ENCODE data around the gene ACAP3.

Gene ACAP3

GRCh38 chr1:1326075-1326605 is 18.4 kb upstream of the ACAP3 start:
- Histone ChIP-seq H3K27me3 (ENCODE audit: insufficient read depth, poor library complexity, severe bottlenecking) (no peaks in the 10 kb centered on the region), H3K4me3 (replicated peaks; ENCODE audit: insufficient read depth, low read length) (no peak overlapping the region), H3K27ac (replicated peaks) (no peak overlapping the region)
- TF ChIP-seq REST (IDR thresholded peaks at IDR 0.05; ENCODE audit: insufficient replicate concordance, low read depth) = no peak
- TF ChIP-seq GABPA (IDR thresholded peaks at IDR 0.05; ENCODE audit: low read depth) = no peak
- TF ChIP-seq POLR2AphosphoS5 (IDR thresholded peaks at IDR 0.05; ENCODE audit: low read depth) = no peak
- no peak for TF ChIP-seq CTCF (IDR thresholded peaks at IDR 0.05; ENCODE audit: insufficient read depth, low read length)
- TF ChIP-seq SPI1 (IDR thresholded peaks at IDR 0.05; ENCODE audit: borderline replicate concordance, low read depth) = no peak
- DNase-seq (ENCODE audit: low read depth in 1 of 2, low spot score in 1 of 2) = no peak

GRCh38 chr1:1325288-1326074 is 17.8 kb upstream of the ACAP3 start:
- peak overlapping the region; percentile 79 for H3K27ac ChIP-seq (replicated peaks)
- peak overlapping the region; percentile 93 for H3K4me3 ChIP-seq (replicated peaks; ENCODE audit: insufficient read depth, low read length)
- no peaks in the 10 kb centered on the region for H3K27me3 ChIP-seq (ENCODE audit: insufficient read depth, poor library complexity, severe bottlenecking)
- peak in 1 of 2 experiments; percentile 23 for DNase-seq (ENCODE audit: low read depth in 1 of 2, low spot score in 1 of 2)
- TF ChIP-seq GABPA (IDR thresholded peaks at IDR 0.05; ENCODE audit: low read depth) (no peak), POLR2AphosphoS5 (IDR thresholded peaks at IDR 0.05; ENCODE audit: low read depth) (no peak), REST (IDR thresholded peaks at IDR 0.05; ENCODE audit: insufficient replicate concordance, low read depth) (no peak), SPI1 (IDR thresholded peaks at IDR 0.05; ENCODE audit: borderline replicate concordance, low read depth) (no peak), CTCF (IDR thresholded peaks at IDR 0.05; ENCODE audit: insufficient read depth, low read length) (no peak)

- Histone ChIP-seq H3K4me3 (replicated peaks; ENCODE audit: insufficient read depth, low read length) (peak within 1 kb of the TSS; percentile 93), H3K27ac (replicated peaks) (peak within 1 kb of the TSS; percentile 79), H3K27me3 (ENCODE audit: insufficient read depth, poor library complexity, severe bottlenecking) (no peaks in the 10 kb centered on the region)
- peak; percentile 87 to 94 for DNase-seq (ENCODE audit: low read depth in 1 of 2, low spot score in 1 of 2)
- TF ChIP-seq POLR2AphosphoS5 (IDR thresholded peaks at IDR 0.05; ENCODE audit: low read depth) (peak; percentile 78; the same call in 1 of the 2 replicates), GABPA (IDR thresholded peaks at IDR 0.05; ENCODE audit: low read depth) (peak; percentile 81), REST (IDR thresholded peaks at IDR 0.05; ENCODE audit: insufficient replicate concordance, low read depth) (no peak)
Measured at GRCh38 chr1:1324524-1325287, 17.0 kb upstream of the ACAP3 start, which contains the start of the genes CPTP and INTS11. Gene CPTP (plus strand): TSS chr1:1324802. CDS start chr1:1326911, 2,109 bp downstream. Gene INTS11 (minus strand): TSS chr1:1324660. CDS start chr1:1324608, 52 bp downstream.

Measured in HL-60 (cell line).